GM19328 (cell line): ENCODE data around the gene TSC22D1.
"Not testable (repeated sequence)": the region's sequence is repeated elsewhere in the genome, so short reads cannot be mapped to it uniquely, and the experiment has no call there.

Source experiments
- ATAC-seq: cut with Tn5 transposase; IDR thresholded peaks from one replicate; pipeline ENCODE4 v1.9.1; 2021; ENCODE audit warnings: mild to moderate bottlenecking, moderate library complexity; ENCODE audit not compliant: unreplicated experiment

Gene TSC22D1

DNA sequence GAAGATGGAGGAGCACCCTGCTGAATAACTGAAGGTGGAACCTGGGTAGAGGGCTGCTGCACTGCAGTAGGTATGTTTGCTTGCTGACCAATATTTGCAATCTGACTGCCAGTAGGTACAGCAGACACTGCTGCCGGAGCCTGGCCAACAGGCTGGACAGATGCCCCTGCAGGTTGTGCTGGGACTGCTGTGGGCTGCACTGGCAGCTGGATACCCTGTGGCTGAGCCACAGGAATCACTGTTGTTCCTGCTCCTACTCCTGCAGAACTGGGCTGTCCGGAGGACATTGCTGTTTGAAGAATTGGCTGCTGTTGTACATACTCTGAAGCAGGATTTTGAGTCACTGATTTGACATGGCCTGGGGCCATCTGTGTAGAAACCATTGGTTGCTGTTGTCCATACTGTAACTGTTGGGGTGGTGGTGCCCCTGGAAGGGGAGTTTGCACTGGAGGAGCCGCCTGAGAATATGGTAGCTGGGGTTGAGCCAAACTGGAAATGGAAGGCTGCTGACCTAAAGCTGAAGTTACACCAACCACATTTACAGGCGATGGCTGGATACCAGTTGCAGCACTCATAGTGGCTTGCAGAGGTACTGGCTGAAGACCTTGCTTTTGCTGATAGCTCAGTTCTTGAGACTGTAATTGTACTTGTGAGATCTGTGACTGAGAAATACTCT lies 2.2 kb downstream of the TSC22D1 start:
- ATAC-seq, result no peak

DNA sequence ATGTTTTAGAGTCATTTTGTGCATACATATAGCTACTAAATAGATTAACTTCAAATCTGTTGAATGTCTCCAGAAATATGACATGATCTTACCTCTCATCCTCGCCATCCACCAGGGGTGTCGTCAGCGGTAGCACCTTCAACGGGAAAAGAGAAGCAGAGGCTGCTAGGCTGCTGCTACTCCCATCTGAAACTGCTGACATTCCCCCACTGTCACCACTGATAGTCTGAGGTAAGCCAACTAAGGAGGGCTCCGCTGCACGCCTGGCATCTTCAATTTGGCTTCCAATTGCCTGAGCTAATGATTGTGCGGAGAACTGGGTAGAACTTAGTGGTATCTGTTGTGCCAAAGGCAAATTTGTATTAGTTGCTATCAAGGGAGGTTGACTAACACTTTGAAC lies 3.1 kb downstream of the TSC22D1 start:
- no peak for ATAC-seq

DNA sequence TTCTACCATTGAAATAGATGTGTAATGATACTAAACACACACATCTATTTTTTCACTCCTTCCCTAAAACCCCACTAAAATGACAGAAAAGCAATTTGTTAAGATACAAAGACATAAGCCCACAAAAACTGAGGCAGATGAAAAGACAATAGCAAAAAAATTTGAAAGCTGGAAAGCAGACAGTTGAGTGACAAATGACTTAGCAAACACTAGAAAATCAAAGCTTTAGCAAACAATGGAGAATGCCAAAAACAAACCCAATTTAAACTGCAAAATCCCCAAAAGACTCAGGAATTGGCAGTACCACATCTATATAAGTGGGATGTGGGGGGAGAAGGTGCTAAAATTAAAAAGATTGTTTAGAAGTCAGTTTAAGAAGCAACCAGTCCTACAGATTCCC lies 9.5 kb downstream of the TSC22D1 start:
- no peak for ATAC-seq

DNA sequence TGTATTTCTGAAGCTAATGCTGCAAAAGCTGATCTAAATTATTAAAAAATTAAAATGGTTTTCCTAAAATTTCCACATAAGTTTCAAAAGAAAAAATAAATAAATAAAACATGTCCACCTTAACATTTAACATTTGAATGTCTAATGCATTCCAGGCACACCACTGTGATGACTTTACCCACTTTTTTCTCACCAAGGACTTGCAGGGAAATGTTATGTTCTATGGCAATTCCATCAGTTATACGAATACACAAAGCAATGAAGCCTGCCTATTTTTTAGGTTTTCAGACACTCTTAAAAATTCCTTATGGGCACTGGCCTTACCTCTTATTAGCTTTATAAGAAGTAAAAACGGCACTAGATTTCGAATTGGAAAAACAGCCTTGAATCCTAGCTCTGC lies 10.2 kb downstream of the TSC22D1 start:
- no peak for ATAC-seq

DNA sequence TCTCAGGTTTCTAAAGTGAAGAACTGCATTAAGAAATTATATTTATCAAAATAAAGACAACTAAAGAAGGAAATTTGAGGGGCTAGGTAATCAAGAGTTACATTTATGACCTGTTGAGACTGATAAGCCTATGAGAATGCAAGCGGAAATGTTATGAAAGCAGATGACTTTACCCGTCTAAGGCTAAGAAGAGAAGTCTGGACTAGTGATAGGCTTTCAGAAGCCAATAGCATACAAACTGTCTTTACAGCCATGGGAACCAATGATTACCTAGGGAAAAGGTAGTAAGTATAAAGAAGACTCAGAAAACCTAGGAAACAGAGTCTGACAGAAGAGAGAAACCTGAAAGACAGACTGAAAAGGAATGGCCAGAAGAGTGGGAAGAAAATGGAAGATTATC lies 11.2 kb downstream of the TSC22D1 start:
- no peak for ATAC-seq

DNA sequence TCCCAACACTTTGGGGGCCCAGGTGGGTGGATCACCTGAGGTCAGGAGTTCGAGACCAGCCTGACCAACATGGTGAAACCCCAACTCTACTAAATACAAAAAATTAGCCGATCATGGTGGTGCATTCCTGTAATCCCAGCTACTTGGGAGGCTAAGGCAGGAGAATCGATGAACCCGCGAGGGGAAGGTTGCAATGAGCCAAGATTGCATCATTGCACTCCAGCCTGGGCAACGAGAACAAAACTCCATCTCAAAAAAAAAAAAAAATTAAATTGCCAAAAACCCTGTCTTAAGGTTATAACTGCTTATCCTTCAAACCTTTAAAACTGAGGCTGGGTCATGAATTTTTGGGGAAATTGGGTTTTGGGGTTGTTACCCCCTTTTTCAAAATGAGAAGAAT lies 13.3 kb downstream of the TSC22D1 start:
- ATAC-seq, result not testable (repeated sequence)

DNA sequence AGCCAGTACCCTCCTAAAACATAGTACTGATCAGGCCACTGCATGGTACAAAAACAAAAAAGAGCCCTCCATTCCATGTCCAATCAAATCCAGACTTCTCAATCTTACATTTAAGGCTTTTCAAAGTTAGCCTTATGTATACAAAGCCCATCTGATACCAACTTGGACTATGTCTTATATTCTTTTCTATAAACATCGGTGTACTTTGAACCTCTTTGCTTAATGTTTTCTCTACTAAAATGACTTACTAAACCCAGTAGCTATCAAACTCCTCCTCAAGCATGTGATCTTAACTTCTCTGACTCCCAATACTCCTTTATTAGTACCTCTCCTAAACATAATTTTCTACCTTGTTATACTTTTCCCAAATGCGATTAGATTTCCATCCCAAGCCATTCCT lies 14.8 kb downstream of the TSC22D1 start:
- no peak for ATAC-seq

DNA sequence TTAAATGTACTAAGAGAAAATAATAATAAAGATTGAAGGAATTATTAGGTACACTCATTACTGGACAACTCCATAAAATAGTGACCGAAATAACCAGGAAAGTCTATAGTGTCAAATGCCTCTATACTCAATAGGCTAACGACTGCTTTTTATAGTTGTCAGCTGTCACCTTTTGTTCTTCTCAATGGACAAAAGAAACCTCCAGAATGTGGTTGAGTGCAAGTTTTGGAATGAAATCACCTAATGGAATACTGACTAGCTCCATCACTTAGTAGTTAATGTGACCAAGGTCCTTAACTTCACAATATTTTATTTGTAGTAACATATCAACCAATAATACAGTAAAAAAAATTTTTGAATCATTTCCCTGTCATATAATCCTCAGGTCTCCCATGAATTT lies 18.1 kb downstream of the TSC22D1 start:
- no peak for ATAC-seq

DNA sequence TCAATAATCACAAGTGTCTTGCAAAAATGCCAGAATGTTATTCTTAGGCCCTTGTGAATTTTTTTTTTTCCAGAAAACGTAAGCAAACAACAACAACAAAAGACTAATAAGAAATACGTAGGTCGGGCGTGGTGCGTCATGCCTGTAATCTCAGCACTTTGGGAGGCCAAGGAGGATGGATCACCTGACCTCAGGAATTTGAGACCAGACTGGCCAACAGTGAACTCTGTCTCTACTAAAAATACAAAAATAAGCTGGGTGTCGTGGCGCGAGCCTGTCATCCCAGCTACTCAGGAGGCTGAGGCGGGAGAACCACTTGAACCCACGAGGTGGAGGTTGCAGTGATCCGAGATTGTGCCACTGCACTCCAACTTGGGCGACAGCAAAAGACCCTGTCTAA lies 20.9 kb downstream of the TSC22D1 start:
- no peak for ATAC-seq

DNA sequence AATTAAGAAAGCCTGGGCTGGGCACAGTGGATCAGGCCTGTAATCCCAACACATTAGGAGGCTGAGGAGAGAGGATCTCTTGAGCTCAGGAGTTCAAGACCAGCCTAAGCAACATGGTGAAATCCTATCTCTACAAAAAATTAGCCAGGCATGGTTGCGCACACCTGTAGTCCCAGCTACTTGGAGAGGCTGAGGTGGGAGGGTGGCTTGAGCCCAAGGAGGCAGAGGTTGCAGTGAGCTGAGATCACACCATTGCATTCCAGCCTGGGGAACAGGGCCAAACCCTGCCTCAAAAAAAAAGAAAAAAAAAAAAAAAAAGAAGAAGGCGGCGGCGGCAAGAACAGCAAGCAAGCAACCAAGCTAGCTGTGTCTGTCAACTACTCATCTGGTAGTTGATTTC lies 26.7 kb downstream of the TSC22D1 start:
- no peak for ATAC-seq

DNA sequence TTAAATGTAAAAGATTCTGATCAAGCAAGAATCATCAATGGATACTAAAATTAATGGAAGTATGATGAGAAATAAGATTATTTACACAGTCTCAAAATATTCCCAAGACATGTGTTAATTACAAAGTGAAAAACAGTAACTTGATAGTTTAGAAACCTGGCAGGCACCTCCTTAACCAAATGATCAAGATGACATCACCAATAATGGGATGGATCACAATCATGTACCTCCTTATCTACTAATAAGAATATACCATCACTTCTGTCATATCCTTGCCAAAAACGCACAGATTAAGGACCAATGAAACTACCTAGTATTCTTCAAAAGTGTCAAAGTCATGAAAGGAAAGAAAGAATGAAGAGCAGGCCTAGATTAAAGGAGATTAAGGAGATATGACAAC lies 30.0 kb downstream of the TSC22D1 start:
- no peak for ATAC-seq

DNA sequence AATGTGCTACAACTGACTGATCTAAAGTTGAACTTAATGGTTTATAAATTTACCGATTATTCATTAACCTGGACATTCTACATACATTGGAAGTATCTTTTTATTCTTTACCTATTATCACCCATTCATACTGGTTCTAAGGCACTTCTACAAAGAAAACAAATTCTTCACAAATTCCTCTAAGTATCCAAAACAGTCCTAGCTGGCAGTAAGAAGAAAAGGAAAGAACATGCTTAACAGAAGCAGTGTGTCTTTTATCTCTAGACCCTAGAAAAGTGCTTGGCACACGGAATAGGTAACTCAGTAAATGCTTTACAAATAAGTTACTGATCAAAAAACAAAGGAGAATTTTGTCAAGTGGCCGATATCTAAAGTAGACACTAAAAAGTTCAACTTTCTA lies 32.8 kb downstream of the TSC22D1 start:
- ATAC-seq, result no peak

DNA sequence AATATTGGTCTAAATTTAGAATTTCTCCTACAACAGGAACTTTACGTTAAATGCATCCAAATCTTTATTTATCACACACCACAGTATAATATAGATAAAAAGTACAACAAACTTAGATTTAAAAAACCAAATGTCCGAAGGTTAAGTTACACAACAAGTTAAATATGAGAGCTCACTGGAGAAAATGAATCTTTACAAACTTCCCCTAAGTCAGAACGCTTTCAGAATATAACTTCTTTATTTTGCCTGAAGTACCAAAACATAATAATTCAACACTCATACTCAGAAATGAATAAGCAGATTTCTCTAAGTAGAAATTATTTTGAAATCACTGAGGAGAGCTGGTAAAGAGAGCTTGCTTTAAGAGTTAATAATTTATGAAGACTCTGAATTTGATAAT lies 33.8 kb downstream of the TSC22D1 start:
- ATAC-seq, result no peak

DNA sequence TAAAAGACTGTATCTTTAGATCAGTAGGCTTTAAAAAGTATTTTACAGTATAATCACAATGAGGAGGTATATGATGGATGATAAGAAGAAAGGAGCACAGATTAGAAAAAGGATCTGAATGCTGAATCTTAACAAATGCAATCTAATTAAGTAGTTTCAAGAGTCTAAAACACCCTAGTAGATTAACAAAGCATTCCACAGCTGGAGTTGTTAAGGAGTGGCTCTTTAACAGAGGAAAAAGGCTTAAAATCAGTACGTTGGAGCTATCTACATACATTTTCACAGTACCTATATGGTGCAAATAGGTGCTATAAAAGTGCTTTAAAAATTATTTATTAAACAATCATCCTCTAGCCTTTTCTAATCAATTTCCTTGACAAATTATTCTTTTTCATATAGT lies 34.5 kb downstream of the TSC22D1 start:
- no peak for ATAC-seq

DNA sequence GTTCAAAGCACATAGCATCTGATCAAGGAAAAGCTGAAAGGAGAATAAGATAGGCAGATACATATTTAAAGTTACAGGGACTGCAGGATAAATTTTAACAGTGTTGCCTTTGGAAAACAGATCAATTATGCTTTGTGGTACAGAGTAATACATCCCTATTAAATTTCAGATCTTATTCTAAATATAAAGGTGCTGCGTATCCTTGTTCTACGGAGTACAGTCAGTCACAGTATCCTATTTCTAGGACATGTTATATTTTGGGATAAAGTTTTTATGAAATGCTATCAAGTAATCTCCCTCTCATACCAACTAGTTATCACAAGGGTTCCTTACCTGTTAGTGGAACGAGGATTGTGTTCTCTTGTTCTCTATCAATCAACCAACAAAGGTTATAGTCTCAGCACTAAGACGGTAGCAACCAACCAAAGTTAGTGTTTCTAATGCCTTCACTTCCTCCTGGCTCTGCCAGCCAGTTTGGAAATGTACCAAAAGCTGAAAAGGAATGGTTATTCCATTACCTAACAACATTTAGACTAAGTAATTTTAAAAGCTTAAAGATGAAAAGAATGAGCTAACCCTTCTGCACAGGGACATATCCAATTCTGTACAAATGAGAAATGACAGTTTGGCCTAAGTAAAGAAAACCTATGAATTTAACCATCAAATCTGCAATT lies 35.2 kb downstream of the TSC22D1 start:
- no peak for ATAC-seq

DNA sequence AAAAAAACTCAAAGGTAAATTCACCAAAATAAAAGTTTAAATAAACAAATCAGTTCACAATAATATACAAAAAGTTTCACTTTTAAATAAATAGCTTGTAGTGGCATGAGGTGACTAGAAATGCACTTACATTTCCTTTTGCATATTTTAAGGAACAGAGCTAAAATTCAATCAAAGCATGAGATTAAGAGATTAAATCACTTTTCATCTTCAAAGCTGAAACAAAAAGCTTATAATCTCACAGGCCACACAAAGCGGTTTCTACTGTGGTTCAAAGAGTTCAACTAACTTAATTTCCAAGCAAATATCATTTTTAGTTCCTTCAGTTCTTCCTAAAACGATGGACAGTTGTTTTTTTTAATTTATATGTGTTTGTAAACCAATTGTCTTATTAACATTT lies 38.9 kb downstream of the TSC22D1 start:
- ATAC-seq, result no peak

DNA sequence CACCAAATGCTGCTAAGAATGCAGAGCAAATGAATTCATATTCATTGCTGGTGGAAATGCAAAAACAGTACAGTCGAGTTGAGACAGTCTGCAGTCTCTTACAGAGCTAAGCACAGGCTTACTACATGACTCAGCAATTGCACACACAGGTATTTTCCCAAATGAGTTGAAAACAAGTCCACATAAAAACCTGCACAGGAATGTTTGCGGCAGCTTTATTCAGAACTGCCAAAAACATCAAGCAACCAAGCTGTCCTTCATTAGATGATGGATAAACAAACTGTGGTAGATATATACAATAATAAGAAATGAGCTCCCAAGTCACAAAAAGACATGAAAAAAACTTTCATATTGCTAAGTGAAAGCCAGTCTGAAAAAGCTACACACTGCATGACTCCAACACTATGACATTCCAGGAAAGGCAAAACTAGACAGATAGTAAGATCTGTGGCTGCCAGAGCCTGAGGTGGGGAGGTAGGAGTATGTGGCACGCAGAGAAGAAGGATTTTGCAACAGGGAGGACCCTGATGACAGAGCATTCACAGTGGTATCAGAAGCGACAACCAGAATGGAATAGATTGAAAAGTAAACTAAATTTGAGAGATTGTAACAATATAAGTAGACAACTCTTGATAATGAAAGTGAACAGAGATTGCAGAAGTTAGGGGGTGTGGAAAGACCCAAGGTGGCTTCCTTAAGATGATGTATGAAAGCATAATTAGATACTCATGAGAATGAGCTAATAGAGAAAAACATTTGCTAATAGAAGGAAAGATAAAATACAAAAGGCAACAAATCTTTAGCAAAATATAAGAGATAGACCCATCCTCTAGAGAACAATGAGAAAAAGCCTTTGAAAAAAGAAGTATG lies 52.7 kb downstream of the TSC22D1 start:
- no peak for ATAC-seq

DNA sequence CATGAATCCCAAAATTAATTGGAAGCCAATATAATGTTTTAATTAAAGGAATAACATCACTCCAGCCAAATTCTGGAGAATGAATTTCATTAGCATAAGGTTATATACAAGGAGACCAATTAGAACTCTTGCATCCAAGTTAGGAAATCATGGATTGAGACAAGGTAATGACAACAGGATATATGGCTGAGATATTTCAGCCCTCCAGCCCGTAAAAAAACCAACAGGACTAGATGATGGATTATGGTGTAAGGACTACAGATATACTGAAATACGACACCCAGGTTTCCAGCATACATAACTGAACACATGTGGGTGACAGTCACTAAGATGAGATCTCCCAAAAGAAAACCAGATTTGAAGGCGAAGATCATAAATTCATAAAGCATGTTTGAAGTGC lies 56.5 kb downstream of the TSC22D1 start:
- no peak for ATAC-seq

DNA sequence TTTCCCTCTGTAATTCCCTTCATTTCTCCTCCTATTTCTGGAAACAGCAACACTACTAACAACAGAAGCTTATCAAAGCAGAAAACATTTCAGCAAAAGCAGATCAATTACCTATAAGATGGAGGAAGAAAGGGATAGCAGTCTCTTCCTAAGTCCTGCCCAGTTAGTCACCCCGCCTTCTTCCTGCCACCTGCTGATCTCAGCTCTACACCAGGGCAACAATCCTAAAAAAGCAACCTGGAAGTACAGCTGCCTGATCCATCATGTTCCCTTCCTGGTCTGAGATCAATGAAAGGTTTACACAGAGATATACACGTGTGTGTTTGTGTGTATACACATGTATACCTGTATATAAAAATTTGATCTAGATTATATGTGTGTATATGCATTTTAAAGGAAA lies 59.4 kb downstream of the TSC22D1 start:
- no peak for ATAC-seq

DNA sequence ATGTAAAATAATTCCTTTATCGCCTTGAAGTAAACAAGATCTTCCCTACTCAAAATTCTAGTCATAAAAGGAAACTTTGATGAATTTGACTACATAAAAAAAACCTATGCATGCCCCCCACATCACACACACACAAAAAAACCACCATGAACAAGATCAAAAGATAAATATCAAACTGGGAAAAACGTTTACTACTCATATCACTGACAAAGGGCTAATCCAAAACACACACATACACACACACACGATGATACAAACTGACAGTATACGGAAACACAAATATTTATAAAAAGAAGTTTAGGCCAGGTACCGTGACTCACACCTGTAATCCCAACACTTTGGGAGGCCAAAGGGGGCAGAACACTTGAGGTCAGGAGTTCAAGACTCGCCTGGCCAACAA lies 61.9 kb downstream of the TSC22D1 start:
- ATAC-seq, result no peak

DNA sequence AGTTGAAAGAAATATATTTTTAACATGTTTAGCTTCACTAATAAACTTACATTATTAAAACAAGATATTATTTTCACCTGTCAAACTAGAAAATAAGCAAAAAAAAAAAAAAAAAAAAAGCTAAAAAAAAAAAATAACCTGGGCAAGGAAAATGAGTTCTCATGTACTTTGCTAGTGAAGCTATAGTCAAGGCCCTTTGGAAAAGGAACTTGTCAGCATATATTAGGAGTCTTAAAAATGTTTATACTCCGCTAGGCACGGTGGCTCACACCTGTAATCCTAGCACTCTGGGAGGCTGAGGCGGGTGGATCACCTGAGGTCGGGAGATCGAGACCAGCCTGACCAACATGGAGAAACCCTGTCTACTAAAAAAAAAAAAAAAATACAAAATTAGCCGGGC lies 66.3 kb downstream of the TSC22D1 start:
- not testable (repeated sequence) for ATAC-seq

DNA sequence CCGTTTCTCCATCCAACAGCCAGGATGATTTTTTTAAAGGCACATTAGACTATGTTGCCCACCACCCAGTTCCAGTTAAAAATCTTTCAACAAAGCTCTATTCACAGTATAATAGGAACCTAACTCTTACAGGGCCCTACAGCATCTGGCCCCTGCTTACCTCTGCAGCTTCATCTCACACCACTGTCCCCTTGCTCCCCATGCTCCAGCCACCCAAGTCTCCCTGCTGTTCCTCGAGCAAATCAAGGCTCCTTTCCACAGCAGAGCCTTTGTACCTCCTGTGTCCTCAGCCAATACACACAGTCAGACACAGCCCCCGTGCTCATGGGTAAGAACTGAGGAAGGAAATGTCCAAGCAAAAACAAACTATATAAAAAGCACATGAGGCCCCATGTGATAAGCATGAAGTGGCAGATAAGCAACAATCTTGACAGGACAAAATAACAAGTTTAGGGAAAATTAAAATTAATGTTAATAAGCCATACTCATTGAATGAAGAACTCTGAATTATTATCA lies 67.5 kb downstream of the TSC22D1 start:
- ATAC-seq, result no peak
